ENCODE data around the gene EFCAB3.
"Not testable (repeated sequence)": the region's sequence is repeated elsewhere in the genome, so short reads cannot be mapped to it uniquely, and the experiment has no call there.

The EFCAB3 gene

DNA sequence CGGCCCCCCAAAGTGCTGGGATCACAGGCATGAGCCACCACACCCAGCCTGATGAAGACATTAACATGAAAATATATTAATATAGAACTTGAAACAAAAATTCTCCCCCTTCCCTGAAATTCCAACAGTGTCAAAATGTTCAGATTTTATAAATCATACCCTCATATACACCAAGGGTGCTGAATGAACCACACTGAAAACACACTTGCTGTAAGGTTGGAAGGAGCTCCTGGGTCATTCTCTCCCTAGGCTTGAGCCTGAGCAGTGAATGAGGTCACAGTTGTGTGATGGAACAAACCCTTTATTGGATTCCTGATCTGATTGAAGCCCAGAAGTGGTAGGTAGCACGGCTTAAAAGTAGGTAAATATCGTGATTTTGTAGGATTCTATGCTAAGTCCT, at the start of gene EFCAB3:
Gene EFCAB3 (plus strand): TSS at position 301 of the 400 bp plus-strand sequence. CDS start 2,427 bp downstream, outside the sequence.
- no peak for DNase-seq

DNA sequence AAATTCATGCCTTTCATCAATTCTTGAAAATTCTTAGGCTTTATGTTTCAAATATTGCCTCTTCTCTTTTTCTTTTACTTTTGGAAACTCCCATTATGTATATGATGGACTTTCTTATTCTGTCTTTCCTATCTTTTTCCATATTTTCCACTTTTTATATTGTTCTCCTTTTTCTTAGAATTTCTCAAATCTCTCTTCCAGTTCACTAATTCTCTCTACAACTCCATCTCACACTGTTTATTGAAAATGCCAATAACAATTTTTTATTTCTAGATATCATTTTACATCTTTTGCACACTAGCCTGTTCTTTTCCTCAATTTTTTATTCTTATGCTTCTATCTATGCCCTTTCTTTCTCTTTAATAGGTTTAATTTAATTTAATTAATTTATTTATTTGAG, 43.8 kb upstream of the EFCAB3 start:
- no peak for DNase-seq

GRCh38 chr17:62343764-62344270, 36.5 kb upstream of the EFCAB3 start:
- DNase-seq: no peak

GRCh38 chr17:62351176-62351575, 29.2 kb upstream of the EFCAB3 start:
- no peak for DNase-seq

DNA sequence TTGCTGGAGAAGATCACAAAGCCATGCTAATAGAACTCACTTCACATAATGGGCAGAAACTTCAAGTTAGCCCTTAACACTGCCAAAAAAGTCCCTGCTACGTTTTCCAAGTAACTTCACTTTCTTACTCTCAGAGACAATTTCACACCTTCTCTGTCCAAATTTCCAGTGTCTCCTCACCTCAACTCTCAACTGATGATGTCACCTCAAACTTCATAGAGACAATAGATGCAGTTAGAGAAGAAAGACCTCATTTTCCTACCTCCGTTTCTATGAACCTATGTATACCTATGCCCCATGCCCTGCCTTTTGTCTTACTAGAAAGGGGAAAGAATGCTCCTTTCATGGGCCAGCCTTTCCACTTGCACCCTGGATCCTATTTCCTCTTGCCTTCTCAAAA, 14.2 kb upstream of the EFCAB3 start:
- DNase-seq: no peak

GRCh38 chr17:62381561-62381960, 1.2 kb downstream of the EFCAB3 start:
- no peak for DNase-seq

DNA sequence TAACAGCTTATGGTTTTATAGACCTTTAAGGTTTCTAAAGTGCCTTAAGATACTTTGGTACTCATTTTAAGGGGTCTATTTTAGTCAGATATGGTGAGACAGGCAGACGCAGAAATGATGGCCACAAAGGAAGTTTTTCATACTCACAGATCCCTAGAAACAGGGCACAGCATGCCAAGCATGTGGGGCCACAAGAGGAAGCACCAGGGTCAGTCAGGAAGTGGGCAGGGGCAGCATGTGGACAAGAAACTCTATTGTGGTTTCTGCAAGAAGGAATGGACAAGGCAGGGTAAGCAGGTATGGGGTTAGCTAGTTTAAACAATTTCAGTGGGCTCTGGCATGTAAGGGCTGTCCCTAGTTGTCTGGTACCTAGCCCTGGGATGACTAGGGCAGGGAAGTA, 8.5 kb downstream of the EFCAB3 start:
- no peak for DNase-seq

GRCh38 chr17:62392908-62393307, 12.6 kb downstream of the EFCAB3 start:
- DNase-seq: no peak

DNA sequence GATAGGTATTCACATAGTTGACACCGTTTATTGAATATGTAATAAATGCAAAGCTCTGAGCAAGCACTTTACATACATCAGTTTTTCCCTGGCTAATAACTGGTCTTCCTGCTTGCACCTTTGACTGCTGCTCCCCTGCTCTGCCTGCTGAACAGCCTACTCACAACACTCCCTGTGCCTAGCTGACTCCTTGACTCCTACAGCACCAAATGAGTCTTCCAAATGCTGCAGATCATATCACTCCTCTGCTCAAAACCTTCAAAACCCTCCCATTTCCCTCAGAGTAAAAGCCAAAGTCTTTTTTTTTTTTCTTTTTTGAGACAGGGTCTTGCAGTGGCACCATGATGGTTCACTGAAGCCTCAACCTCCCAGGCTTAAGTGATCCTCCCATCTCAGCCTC, 18.5 kb downstream of the EFCAB3 start:
- DNase-seq: no peak

DNA sequence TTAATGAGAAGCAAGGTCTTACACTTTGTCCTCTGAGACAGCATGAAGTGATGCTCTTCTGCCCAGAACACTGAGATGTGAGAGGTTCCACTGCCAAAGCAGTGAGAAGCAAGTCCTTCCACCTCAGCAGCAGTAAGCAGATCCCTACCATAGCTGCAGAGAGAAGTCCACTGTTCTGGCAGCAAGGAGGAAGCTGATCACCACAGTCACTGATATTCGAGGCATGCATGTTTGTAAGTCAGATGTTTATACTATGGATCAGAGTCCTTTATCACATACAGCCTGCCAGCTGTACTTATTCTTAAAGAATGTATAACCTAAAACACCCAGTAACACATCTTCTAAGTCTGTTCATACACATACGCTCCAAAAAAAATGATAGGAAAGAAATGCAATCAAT, 25.1 kb downstream of the EFCAB3 start:
- DNase-seq: no peak

DNA sequence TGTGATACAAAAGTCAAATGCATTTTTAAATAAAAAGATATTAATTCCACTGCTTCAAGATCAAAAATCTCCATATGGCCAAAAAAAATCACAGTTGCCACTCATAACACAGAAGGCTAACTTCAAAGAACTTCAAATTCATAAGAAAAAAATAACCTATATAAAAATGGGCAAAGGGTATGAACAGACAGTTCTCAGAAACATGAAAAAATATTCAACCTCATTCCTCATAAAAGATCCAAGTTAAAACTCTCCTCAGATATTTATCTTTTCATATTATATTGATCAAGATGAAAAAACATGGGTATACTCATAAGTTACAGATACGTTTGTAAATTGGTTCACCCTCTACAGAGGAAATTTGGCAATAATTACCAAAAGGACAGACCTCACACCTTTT, 32.7 kb downstream of the EFCAB3 start:
- DNase-seq: not testable (repeated sequence)

GRCh38 chr17:62423647-62424461, 43.5 kb downstream of the EFCAB3 start, which contains the start of gene METTL2A:
METTL2A (plus strand) TSS chr17:62423897; CDS start chr17:62423903, 6 bp downstream.
- DNase-seq: peak; percentile 93

DNA sequence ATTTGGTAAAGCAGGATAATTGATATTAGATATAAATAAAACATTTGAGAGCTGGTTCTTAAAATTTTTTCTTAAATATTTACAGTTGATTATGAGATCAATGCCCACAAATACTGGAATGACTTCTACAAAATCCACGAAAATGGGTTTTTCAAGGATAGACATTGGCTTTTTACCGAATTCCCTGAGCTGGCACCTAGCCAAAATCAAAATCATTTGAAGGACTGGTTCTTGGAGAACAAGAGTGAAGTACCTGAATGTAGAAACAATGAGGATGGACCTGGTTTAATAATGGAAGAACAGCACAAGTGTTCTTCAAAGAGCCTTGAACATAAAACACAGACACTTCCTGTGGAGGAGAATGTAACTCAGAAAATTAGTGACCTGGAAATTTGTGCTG, 45.9 kb downstream of the EFCAB3 start:
- not testable (repeated sequence) for DNase-seq

DNA sequence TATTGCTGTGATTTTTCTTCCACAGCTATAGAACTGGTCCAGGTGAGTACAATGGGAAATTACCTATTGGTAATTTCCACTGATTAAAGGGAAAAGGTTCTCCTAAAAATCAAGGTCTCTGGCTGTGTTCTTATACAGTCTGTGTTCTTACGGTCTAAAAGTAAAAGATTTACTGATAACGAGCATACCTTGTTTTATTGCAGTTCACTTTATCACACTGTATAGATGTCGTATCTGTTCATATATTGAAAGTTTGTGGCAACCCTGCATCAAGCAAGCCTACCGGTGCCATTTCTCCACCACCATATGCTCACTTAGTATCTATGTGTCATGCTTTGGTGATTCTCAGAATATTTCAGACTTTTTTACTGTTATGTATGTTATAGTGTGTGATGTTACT, 54.9 kb downstream of the EFCAB3 start:
- not testable (repeated sequence) for DNase-seq

GRCh38 chr17:62441181-62441580, 60.8 kb downstream of the EFCAB3 start:
- not testable (repeated sequence) for DNase-seq

DNA sequence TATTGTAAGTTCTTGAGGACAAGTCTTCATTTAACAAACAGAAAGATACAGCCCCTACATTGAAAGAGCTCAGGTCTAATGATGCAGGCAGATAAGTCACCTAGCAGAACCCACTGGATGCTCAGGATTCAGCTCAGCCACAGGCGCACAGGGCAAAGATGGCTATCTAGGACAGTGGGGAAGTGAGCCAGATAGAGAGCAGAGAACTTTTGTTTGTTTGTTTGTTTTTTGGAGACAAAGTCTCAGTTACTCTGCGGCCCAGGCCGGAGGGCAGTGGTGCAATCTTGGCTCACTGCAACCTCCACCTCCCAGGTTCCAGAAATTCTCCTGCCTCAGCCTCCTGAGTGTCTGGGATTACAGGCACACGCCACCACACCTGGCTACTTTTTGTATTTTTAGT, 63.7 kb downstream of the EFCAB3 start:
- no peak for DNase-seq

- DNase-seq: not testable (repeated sequence)
Measured at GRCh38 chr17:62445791-62446190, 65.4 kb downstream of the EFCAB3 start.

DNA sequence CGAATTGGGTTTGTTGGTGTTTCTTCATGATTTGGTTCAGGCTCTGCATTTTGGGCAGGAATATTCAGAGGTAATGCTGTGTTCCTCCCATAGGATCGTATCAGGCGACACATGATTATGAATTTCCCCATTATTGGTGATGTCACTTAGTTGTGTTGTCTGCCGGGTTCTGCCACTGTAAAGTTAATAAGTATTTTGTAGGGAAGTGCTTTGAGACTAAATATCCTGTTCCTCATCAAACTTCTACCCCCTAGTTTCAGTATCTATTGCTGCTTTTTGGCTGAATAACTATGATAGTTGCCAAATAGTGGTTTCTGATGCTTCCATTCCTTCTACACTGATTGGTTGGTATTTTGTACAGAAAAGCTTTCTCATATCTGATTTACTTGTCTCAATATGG, 71.8 kb downstream of the EFCAB3 start:
- not testable (repeated sequence) for DNase-seq

- not testable (repeated sequence) for DNase-seq
Measured at GRCh38 chr17:62453041-62453440, 72.7 kb downstream of the EFCAB3 start.

GRCh38 chr17:62453656-62454055, 73.3 kb downstream of the EFCAB3 start:
- not testable (repeated sequence) for DNase-seq

DNA sequence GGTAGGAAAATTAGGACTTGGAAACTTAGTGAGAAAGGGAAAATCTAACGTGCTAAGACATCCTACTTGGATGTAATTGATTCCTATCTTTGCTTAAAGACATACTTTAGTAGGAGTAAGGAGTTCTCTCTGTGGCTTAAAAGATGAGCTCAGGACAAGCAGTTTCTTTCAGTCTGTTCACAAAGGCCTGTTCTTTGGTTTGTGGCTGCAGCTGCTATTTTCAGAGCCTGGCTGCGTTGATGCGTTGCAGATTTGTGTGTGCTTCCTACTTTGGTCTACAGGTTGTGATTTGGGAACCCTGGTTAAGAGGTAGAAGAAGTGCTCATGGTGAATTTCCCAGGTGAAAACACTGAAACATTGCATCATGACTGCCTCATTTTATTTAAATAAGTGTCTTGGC, 73.8 kb downstream of the EFCAB3 start:
- not testable (repeated sequence) for DNase-seq

GRCh38 chr17:62456016-62456415, 75.7 kb downstream of the EFCAB3 start:
- DNase-seq: no peak

DNA sequence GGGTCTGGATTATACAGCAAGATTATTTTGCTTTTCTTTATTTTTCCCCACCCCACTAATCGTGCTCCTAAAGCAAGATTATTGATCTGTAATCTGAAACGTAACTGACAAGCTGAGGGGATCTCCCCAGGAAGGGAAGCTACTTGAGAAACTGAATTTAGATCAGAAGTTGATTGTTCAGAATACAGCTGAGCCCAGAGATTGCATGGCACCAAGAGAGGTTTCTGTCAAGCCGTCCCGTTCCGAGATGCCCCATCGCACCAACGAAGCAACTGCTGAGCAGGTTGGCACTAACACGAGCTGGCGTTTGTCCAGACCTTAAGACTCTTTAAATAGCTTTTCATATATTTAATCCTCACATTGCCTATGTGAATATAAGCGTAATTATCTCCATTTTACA, 78.1 kb downstream of the EFCAB3 start:
- not testable (repeated sequence) for DNase-seq

GRCh38 chr17:62464422-62464821, 84.1 kb downstream of the EFCAB3 start:
- DNase-seq: not testable (repeated sequence)

DNA sequence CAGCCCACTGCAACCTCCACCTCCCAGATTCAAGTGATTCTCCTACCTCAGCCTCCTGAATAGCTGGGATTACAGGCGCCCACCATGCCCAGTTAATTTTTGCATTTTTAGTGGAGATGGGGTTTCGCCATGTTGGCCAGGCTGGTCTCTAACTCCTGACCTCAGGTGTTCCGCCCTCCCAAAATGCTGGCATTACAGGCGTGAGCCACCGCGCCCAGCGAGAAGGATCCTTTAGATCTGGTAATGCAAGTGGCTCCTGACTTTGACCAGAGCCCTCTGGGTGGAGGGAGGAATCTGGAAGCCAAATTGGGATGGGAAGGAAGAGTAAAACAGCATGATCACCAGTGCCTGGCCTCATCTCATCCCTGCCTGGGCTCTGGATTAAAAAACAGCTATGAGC, 84.9 kb downstream of the EFCAB3 start:
- DNase-seq: not testable (repeated sequence)

Data from NCI-H510A (cell line).